K562 (cell line): ENCODE measurements around the gene MSL2.

Experiments used
- CEBPG ChIP-seq, 3 experiments: fragments of 200-800 bp in 1 of 3; sonication (Bioruptor generic) in 1 of 3; sonication (generic) in 1 of 3; formaldehyde crosslinking in 1 of 3; IDR thresholded peaks in 2 of 3; conservative IDR thresholded peaks in 1 of 3; 2 replicates each; pipeline versions ENCODE4 v1.6.1 to v1.8.0; 2016 to 2022; ENCODE audit warnings: missing compliant biosample characterization in 2 of 3, missing genetic modification characterization in 2 of 3, mild to moderate bottlenecking in 1 of 3, missing genetic modification reagents in 1 of 3
- CHD2 ChIP-seq: IDR thresholded peaks from 2 replicates; pipeline ENCODE4 v1.6.1; 2011; ENCODE audit warnings: low read depth, low read length
- DPF2 ChIP-seq: fragments of 450-650 bp; IDR thresholded peaks from 2 replicates; pipeline ENCODE4 v1.6.1; 2016
- JUN ChIP-seq, 2 experiments: sonication (generic) in 1 of 2; formaldehyde crosslinking in 1 of 2; IDR thresholded peaks; 2 replicates each; pipeline versions ENCODE4 v1.6.1 to v1.8.0; 2012 to 2022; ENCODE audit warnings: borderline replicate concordance in 2 of 2, mild to moderate bottlenecking in 2 of 2, improper control_type of control experiment in 1 of 2, low read depth in 1 of 2, low read length in 1 of 2, missing genetic modification reagents in 1 of 2
- KDM1A ChIP-seq, 2 experiments: fragments of 450-650 bp; IDR thresholded peaks; 2 replicates each; pipeline ENCODE4 v1.6.1; 2016; ENCODE audit warnings: mild to moderate bottlenecking in 2 of 2
- RFX7 ChIP-seq: fragments of 250-450 bp; sonication (Bioruptor Pico); IDR thresholded peaks from 2 replicates; pipeline ENCODE4 v1.5.1; 2021; ENCODE audit warnings: mild to moderate bottlenecking
- SAP30 ChIP-seq: fragments of 200-600 bp; sonication (generic); IDR thresholded peaks from 2 replicates; pipeline ENCODE4 v1.6.1; 2012; ENCODE audit warnings: borderline replicate concordance, low read depth, mild to moderate bottlenecking, moderate library complexity, low read length, control low read depth, inconsistent platforms; ENCODE audit not compliant: insufficient read depth, poor library complexity, severe bottlenecking
- TBL1XR1 ChIP-seq, 2 experiments: IDR thresholded peaks; 2 replicates each; pipeline ENCODE4 v1.6.1; 2012; ENCODE audit warnings: improper control_type of control experiment in 2 of 2, low read length in 2 of 2, mild to moderate bottlenecking in 1 of 2
- ZNF263 ChIP-seq: sonication (generic); formaldehyde crosslinking; IDR thresholded peaks from 2 replicates; pipeline ENCODE4 v1.8.0; 2022; ENCODE audit warnings: mild to moderate bottlenecking, missing genetic modification reagents, borderline replicate concordance
- TF ChIP-seq, protein P1 (sequence below): fragments of 250-450 bp; sonication (Bioruptor Pico); IDR thresholded peaks from 2 replicates; pipeline ENCODE4 v1.5.0; 2020; ENCODE audit warnings: mild to moderate bottlenecking, borderline replicate concordance
- TF ChIP-seq, protein P2 (sequence below), 3 experiments: IDR thresholded peaks in 2 of 3; conservative IDR thresholded peaks in 1 of 3; 2 replicates each; pipeline ENCODE4 v1.5.1; 2011 to 2012; ENCODE audit warnings: low read length in 3 of 3, mild to moderate bottlenecking in 3 of 3, control low read depth in 2 of 3, improper control_type of control experiment in 1 of 3, inconsistent platforms in 1 of 3, low read depth in 1 of 3, mixed read lengths in 1 of 3, moderate library complexity in 1 of 3; ENCODE audit not compliant: insufficient read depth in 2 of 3

DNA sequence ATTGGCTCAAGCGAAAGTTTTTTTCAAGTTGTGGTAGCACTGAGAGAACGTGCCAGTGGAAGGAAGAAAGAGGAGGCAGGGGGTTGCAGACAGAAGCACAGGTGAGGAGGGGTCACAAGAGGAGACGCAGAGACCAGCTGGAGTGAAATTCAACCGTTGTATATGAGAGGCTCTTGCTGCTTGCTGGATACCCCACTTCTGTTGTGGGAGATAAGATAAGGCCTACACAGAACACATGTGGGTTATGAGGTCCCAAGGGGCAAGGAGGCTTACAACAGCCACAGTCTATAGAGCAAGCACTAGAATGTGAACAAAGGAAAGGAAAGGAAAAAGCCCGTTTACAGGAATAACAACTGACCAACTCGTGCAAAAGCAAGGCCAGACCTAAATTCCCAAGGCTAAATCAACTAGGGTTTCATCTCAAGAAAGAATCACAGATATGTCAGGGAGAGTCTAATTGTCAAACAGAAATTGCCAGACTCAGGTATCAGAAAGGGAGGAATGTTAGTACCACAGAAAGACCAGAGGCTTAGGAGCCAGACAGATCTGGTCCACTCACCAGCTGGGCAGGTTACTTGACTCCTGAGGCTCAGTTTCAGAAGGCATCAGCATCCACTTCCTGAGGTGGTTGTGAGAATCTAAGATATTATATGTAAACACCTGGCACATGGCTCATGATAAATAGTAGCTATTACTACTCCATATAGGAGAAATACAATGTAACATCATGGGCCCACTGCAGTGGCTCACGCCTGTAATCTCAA is 60.9 kb downstream of the MSL2 start:
- TF ChIP-seq TBL1XR1 (IDR thresholded peaks at IDR 0.05; ENCODE audit: low read length in 2 of 2): peak in 1 of 2 experiments; percentile 51; a peak in 1 of 4 replicates
- TF ChIP-seq CHD2: no peak
- TF ChIP-seq, protein P1, sequence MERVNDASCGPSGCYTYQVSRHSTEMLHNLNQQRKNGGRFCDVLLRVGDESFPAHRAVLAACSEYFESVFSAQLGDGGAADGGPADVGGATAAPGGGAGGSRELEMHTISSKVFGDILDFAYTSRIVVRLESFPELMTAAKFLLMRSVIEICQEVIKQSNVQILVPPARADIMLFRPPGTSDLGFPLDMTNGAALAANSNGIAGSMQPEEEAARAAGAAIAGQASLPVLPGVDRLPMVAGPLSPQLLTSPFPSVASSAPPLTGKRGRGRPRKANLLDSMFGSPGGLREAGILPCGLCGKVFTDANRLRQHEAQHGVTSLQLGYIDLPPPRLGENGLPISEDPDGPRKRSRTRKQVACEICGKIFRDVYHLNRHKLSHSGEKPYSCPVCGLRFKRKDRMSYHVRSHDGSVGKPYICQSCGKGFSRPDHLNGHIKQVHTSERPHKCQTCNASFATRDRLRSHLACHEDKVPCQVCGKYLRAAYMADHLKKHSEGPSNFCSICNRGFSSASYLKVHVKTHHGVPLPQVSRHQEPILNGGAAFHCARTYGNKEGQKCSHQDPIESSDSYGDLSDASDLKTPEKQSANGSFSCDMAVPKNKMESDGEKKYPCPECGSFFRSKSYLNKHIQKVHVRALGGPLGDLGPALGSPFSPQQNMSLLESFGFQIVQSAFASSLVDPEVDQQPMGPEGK: no peak
- no peak for TF ChIP-seq SAP30
- TF ChIP-seq CEBPG (CRISPR knock-in tag; IDR thresholded peaks at IDR 0.05): no peak
- no peak for TF ChIP-seq CEBPG (tag; conservative IDR thresholded peaks at IDR 0.05 in 1 of 2, IDR thresholded peaks at IDR 0.05 in 1 of 2)
- TF ChIP-seq JUN (IDR thresholded peaks at IDR 0.05; ENCODE audit: borderline replicate concordance, low read depth, low read length): no peak
- no peak for TF ChIP-seq JUN (CRISPR knock-in tag; IDR thresholded peaks at IDR 0.05; ENCODE audit: borderline replicate concordance)
- TF ChIP-seq RFX7: no peak
- TF ChIP-seq, protein P2, sequence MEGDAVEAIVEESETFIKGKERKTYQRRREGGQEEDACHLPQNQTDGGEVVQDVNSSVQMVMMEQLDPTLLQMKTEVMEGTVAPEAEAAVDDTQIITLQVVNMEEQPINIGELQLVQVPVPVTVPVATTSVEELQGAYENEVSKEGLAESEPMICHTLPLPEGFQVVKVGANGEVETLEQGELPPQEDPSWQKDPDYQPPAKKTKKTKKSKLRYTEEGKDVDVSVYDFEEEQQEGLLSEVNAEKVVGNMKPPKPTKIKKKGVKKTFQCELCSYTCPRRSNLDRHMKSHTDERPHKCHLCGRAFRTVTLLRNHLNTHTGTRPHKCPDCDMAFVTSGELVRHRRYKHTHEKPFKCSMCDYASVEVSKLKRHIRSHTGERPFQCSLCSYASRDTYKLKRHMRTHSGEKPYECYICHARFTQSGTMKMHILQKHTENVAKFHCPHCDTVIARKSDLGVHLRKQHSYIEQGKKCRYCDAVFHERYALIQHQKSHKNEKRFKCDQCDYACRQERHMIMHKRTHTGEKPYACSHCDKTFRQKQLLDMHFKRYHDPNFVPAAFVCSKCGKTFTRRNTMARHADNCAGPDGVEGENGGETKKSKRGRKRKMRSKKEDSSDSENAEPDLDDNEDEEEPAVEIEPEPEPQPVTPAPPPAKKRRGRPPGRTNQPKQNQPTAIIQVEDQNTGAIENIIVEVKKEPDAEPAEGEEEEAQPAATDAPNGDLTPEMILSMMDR (IDR thresholded peaks at IDR 0.05 in 2 of 3, conservative IDR thresholded peaks at IDR 0.05 in 1 of 3; ENCODE audit: insufficient read depth in 2 of 3, low read depth in 1 of 3, low read length in 3 of 3): no peak
- peak; percentile 94 for TF ChIP-seq DPF2
- TF ChIP-seq KDM1A (IDR thresholded peaks at IDR 0.05): peak; percentile 46 to 56
- no peak for TF ChIP-seq ZNF263 (CRISPR knock-in tag)
